GM12878 (cell line): ENCODE results near the gene EIF3A. TPM values are rescaled to one million over a fixed set of nuclear protein-coding genes. Genes with fewer than 3 reads are reported as not detected.

ENCODE experiments used
- ATAC-seq: fragments of 200-7000 bp; cut with Tn5 transposase; 3 replicates; pipeline ENCODE4 v1.9.1; 2020; ENCODE audit warnings: mild to moderate bottlenecking, moderate library complexity
- BruUV-seq: library from RNA; stranded (reverse); fragments of 400-500 nt; replicated peaks from 2 replicates; lab custom pipeline; 2021; lab: Mats Ljungman, UMichigan
- CTCF ChIA-PET: fragments of 300-600 bp; sonication (Branson Sonifier 250); formaldehyde crosslinking; extraction: SDS; loops from one replicate; lab custom pipeline; 2021; ENCODE audit warnings: inconsistent platforms; lab: Yijun Ruan, JAX
- POLR2A ChIA-PET: fragments of 350-600 bp; formaldehyde crosslinking; extraction: SDS; loops from one replicate; lab custom pipeline; 2021; ENCODE audit warnings: inconsistent platforms; lab: Charles Lee
- RAD21 ChIA-PET: fragments of 300-600 bp; sonication (Branson Sonifier 250); formaldehyde crosslinking; loops from one replicate; lab custom pipeline; 2023; ENCODE audit warnings: antibody characterized with exemption; ENCODE audit not compliant: unreplicated experiment; lab: Charles Lee
- SMC1A ChIA-PET: fragments of 300-600 bp; sonication (Branson Sonifier 250); formaldehyde crosslinking; loops from one replicate; lab custom pipeline; 2023; ENCODE audit not compliant: unreplicated experiment, uncharacterized antibody; lab: Charles Lee
- DNase-seq: peaks from one replicate; pipeline ENCODE4 v3.0.0-alpha.2; 2011; ENCODE audit warnings: low read depth, low spot score
- FAIRE-seq: peaks from 3 replicates; lab custom pipeline; 2011; peaks lifted over from hg19 to GRCh38; lab: Jason Lieb, UNC
- H2AFZ ChIP-seq: 2 replicates; pipeline ENCODE4 v1.6.0; 2011; ENCODE audit warnings: low read depth, low read length, control low read depth; ENCODE audit not compliant: control insufficient read depth
- H3K27ac ChIP-seq: 2 replicates; pipeline ENCODE4 v1.5.1; 2011; ENCODE audit warnings: control low read depth; ENCODE audit not compliant: control insufficient read depth, insufficient read depth
- H3K27me3 ChIP-seq, 2 experiments: replicated peaks in 1 of 2; 2 replicates each; pipeline versions ENCODE4 v1.6.0 to v1.6.1; 2011; ENCODE audit warnings: low read length in 1 of 2; ENCODE audit not compliant: control insufficient read depth in 2 of 2, insufficient read depth in 2 of 2
- H3K36me3 ChIP-seq, 2 experiments: 2 replicates each; pipeline ENCODE4 v1.5.1; 2011; ENCODE audit warnings: low read length in 1 of 2; ENCODE audit not compliant: control insufficient read depth in 2 of 2, insufficient read depth in 2 of 2
- H3K4me1 ChIP-seq: 2 replicates; pipeline ENCODE4 v1.6.1; 2011; ENCODE audit warnings: mild to moderate bottlenecking, low read length, moderate library complexity, mixed read lengths; ENCODE audit not compliant: control insufficient read depth, insufficient read depth
- H3K4me2 ChIP-seq: 2 replicates; pipeline ENCODE4 v1.6.0; 2011; ENCODE audit warnings: control low read depth; ENCODE audit not compliant: control insufficient read depth, insufficient read depth
- H3K4me3 ChIP-seq: fragments of 200-600 bp; sonication (generic); 2 replicates; pipeline ENCODE4 v1.5.1; 2016
- H3K79me2 ChIP-seq: 2 replicates; pipeline ENCODE4 v1.6.0; 2011; ENCODE audit warnings: low read length; ENCODE audit not compliant: control insufficient read depth, insufficient read depth
- H3K9ac ChIP-seq: 2 replicates; pipeline ENCODE4 v1.8.0; 2011; ENCODE audit warnings: low read length, control low read depth, mixed read lengths; ENCODE audit not compliant: control insufficient read depth, insufficient read depth
- H3K9me3 ChIP-seq: replicated peaks from 3 replicates; pipeline ENCODE4 v1.5.1; 2011; ENCODE audit warnings: mild to moderate bottlenecking, low read length; ENCODE audit not compliant: control insufficient read depth, insufficient read depth
- H4K20me1 ChIP-seq: 2 replicates; pipeline ENCODE4 v1.6.0; 2011; ENCODE audit not compliant: control insufficient read depth, insufficient read depth
- WGBS: methylation state at CpG from one replicate; pipeline ENCODE4 v1.1.6; 2016; ENCODE audit warnings: low lambda C conversion rate; ENCODE audit not compliant: insufficient replicate concordance, insufficient coverage; ENCODE audit errors: missing lambda C conversion rate; 5-methylcytosine and 5-hydroxymethylcytosine counted together
- in situ Hi-C: fragments of 300-500 bp; cut with MboI; formaldehyde crosslinking; loops from 9 replicates; pipeline ENCODE4 v1.14.3; 2018; ENCODE audit warnings: mixed read lengths
- intact Hi-C: fragments of 100-400 bp; cut with micrococcal nuclease; formaldehyde crosslinking; loops from one replicate; pipeline ENCODE4 v1.14.2; 2022; ENCODE audit not compliant: unreplicated experiment
- polyA plus RNA-seq, 11 experiments: library from polyadenylated mRNA; depleted of rRNA in 4 of 11; unstranded in 6 of 11; stranded (reverse) in 5 of 11; fragments of >200 nt; fragmentation: Nextera tagmentation in 4 of 11; fragmentation: Illumina TruSeq in 1 of 11; extraction: Ambion mirVana in 4 of 11; extraction: Trizol in 1 of 11; gene quantifications; 1 replicate in 1 of 11; 2 replicates in 10 of 11; pipeline versions ENCODE4 v1.2.1 to v1.2.3, GENCODE V29; 2011 to 2016; ENCODE audit warnings: inconsistent platforms in 2 of 11, missing spikeins in 2 of 11, low read depth in 1 of 11
- total RNA-seq, 4 experiments: library from RNA; depleted of rRNA in 3 of 4; stranded (reverse); fragments of >200 nt in 3 of 4; fragmentation: Illumina TruSeq in 1 of 4; extraction: Trizol in 1 of 4; gene quantifications; 2 replicates each; pipeline versions ENCODE4 v1.2.1 to v1.2.3, GENCODE V29; 2013 to 2021
- TF ChIP-seq, protein P1 (sequence below): fragments of 150-350 bp; IDR thresholded peaks from 2 replicates; pipeline ENCODE4 v1.6.1; 2016; ENCODE audit warnings: low read depth, low read length

EIF3A gene
- total and polyA plus RNA-seq, 10 of the 15 experiments (the other 5 are each of a cell fraction or from before 2014, with no cell fraction given), result 42.3 to 195 (median 96.3) TPM

DNA sequence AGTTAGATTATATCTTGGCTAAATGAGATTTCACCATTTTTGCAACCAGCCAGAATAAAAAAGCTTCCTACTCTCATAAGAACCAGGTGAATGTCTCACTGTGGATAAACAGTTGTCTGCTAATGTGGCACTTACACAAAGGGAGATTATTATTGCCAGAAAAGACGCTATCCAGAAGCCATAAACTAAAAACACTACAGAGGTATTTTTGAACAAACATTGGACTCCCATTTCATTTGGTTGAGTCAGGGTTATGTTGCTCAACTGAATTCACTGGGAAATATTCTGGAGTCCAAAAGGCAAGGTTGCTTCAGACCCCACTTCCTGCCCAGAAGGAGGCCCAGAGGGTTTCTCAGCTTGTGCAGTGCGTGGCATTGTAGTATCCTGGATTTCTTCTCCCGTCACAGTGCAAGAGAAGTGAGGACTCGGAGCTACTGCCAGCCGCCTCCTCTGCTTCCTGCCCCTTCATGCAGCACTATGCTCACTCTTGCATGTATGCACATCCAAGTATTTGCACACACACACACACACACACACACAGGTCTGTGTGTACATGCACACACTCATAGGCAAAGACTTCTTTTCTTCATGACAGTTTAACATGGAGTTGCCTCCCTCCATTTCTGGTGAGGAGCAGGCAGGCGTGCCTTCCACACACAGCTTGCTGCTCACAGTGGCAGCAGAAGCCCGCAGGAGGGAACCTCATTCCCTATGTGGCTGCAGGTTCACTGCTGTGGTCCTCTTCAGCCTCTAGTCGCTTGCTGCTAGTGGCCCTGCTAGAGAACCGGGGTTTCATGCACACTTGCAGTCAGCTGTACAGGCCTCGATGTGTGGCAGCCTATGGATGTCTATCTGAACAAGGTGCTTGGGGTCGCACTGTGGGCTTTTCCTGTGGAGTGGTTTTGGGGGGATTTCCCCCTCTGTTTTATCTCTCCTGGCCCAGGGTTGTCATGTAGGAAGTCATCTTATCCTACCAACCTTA lies 33.4 kb upstream of the EIF3A start:
- Histone ChIP-seq H2AFZ (no peak overlapping the region), H3K9ac (no peak overlapping the region)
- RAD21 ChIA-PET, result no interaction called here

More for the DNA sequence above, 33.4 kb upstream of the EIF3A start:
- no peaks in the 10 kb centered on the region for H3K4me1 ChIP-seq
- ATAC-seq (no peak), DNase-seq (no peak), FAIRE-seq (peak; percentile 57)
- H3K27ac ChIP-seq, result no peak overlapping the region
- in situ Hi-C loops (no loop called here), intact Hi-C loops (no loop called here)
- no peaks in the 10 kb centered on the region for H3K27me3 ChIP-seq
- ChIA-PET SMC1A (no interaction called here), CTCF (interaction anchor here (2.3 kb wide), 1 partner anchor 9 kb away, joined by 7 read pairs; no protein-coding TSS in a partner anchor), POLR2A (interaction anchor here (0.6 to 1.4 kb wide), 2 partner anchors 10 to 374 kb away, joined by 3 read pairs; partner anchors contain the start of gene DENND10)
- H3K4me3 ChIP-seq, result no peak overlapping the region
- TF ChIP-seq, protein P1, sequence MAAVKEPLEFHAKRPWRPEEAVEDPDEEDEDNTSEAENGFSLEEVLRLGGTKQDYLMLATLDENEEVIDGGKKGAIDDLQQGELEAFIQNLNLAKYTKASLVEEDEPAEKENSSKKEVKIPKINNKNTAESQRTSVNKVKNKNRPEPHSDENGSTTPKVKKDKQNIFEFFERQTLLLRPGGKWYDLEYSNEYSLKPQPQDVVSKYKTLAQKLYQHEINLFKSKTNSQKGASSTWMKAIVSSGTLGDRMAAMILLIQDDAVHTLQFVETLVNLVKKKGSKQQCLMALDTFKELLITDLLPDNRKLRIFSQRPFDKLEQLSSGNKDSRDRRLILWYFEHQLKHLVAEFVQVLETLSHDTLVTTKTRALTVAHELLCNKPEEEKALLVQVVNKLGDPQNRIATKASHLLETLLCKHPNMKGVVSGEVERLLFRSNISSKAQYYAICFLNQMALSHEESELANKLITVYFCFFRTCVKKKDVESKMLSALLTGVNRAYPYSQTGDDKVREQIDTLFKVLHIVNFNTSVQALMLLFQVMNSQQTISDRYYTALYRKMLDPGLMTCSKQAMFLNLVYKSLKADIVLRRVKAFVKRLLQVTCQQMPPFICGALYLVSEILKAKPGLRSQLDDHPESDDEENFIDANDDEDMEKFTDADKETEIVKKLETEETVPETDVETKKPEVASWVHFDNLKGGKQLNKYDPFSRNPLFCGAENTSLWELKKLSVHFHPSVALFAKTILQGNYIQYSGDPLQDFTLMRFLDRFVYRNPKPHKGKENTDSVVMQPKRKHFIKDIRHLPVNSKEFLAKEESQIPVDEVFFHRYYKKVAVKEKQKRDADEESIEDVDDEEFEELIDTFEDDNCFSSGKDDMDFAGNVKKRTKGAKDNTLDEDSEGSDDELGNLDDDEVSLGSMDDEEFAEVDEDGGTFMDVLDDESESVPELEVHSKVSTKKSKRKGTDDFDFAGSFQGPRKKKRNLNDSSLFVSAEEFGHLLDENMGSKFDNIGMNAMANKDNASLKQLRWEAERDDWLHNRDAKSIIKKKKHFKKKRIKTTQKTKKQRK, result no peak
- H3K4me2 ChIP-seq, result no peak overlapping the region
- H3K9me3 ChIP-seq, result no peaks in the 10 kb centered on the region
- H3K79me2 ChIP-seq, result no peaks in the 10 kb centered on the region
- H4K20me1 ChIP-seq, result no peaks in the 10 kb centered on the region
- H3K36me3 ChIP-seq, result peaks cover 0 to 8% of the 10 kb centered on the region in 2 experiments; a peak in 2 of 4 replicates
- no TSS peak for BruUV-seq
- WGBS, result 92% methylated on average over 11 of the region's 11 CpGs
